HG03378 (cell line): ENCODE results near the gene NUBP2.

Experiments used
- ATAC-seq: cut with Tn5 transposase; IDR thresholded peaks from one replicate; pipeline ENCODE4 v1.9.1; 2021; ENCODE audit warnings: mild to moderate bottlenecking, moderate library complexity; ENCODE audit not compliant: unreplicated experiment

Gene NUBP2

GRCh38 chr16:1771188-1771863 is 11.4 kb upstream of the NUBP2 start, which contains the start of gene NME3:
Gene NME3 (minus strand): TSS chr16:1771543. CDS start chr16:1771534, 9 bp downstream.
- ATAC-seq = no peak

DNA sequence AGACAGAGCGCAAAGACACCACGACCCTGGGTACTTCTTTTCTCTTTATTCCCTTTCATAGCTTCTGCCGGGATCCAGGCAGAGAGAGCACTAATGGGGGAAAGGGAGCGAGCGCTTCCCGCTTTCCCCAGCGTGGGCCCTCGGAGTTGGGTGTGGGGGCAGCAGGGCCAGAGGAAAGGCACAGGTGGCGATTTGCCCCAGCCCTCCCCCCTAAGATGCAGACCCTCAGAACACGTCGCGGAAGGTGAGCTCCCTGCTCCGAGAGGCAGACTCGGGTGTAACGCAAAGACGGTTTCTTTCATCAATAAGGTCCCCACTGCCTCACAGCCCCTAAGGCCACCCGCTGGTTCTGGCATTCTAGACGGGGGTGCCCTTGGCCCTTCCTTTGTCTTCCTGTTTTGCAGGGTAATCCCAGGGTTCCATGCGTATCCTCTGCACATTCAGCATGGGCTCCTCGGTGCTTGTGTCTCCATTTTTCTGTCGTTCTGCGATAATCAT is 10.8 kb upstream of the NUBP2 start:
- ATAC-seq = no peak

- no peak for ATAC-seq
Measured at GRCh38 chr16:1772362-1772907, 10.3 kb upstream of the NUBP2 start, which contains the start of gene EME2. Gene EME2 (plus strand): TSS chr16:1772810. CDS start chr16:1773228, 418 bp downstream.

DNA sequence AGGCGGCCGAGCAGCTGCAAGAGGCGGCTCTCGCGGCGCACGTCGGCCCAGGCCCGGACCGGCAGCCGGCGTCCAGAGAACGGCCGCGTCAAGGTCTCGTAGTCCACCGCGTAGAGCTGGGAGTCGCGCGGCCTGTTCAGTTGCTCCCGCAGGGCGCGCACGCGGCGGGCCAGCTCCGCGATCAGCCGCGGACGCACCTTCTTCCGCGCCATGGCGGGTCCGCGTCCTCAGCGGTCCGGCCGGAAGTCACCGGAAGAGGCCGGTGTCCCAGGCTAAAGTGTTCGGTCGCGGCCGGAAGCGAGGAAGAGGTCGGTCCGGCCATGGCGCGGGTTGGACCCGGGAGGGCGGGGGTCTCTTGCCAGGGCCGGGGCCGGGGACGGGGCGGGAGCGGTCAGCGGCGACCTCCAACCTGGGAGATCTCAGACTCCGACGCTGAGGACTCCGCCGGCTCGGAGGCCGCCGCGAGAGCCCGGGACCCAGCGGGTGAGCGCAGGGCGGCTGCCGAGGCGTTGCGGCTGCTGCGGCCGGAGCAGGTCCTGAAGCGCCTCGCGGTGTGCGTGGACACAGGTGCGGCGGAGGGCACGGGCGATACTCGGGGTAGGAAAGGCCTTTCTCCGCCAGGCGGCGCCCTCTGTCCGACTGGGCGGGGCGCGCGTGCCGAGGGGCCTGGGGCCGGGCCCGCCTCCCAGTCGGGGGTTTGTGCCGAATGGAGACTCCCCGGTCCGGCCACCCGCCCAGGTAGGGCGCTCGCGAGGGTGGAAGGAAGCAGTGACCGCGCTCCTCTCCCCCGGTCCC is 9.7 kb upstream of the NUBP2 start, which contains the start of gene MRPS34:
Gene MRPS34, minus strand, starts transcription at position 227 of the 795 bp plus-strand sequence. Its CDS starts 15 bp downstream, at position 212.
- no peak for ATAC-seq

GRCh38 chr16:1773703-1774447 is 8.9 kb upstream of the NUBP2 start:
- ATAC-seq = no peak

DNA sequence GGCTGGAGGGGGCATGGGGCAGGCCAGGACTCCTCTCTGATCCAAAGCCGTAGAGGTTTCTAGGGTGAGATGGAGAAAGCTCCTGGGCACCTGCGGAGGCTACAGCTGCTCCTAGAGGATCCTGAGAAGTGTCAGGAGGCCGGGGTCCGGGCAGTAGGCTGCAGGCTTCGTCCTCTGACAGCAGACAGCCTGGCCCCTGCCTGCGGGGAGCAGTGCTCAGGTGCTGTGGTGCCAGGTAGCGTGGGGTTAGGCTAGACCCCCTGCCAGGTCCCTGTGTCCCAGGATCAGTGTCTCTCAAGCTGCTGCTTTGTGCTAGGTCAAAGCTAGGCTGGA is 8.3 kb upstream of the NUBP2 start:
- no peak for ATAC-seq

DNA sequence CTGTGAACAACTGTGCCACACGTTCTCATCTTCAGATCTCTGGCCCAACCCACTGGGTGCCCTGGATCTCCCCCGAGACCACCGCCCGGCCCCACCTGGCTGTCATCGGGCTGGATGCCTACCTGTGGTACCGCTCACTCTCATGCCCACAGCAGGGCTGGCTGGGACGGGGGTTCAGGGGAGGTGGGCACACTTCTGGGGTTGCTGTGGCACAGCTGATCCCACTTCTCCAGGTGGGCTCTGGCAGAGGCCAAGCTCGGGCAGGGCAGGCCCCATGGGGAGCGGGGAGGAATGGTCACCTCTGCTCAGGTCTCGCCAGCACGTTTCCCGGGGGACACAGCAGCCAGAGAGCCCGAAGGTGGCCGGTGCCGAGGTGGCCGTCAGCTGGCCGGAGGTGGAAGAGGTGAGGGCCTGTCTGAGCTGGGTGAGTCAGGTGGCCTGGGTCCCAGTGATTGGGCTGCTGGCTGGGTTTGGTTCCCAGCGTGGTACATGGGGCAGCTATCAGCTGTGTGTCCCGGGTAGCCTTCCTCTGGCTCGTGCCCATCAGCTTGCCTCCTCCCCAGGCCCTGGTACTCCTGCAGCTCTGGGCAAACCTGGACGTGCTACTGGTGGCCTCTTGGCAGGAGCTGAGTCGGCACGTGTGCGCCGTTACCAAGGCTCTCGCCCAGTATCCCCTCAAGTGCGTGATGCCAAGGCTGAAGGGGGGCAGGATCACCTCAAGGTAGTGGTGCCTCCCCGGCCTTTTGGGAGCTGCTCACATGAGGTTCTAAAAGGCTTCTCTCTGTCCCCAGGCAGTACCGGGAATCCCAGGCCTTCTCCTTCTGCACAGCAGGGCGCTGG is 7.5 kb upstream of the NUBP2 start:
- no peak for ATAC-seq

- no peak for ATAC-seq
Measured at GRCh38 chr16:1775846-1776671, 6.7 kb upstream of the NUBP2 start.

DNA sequence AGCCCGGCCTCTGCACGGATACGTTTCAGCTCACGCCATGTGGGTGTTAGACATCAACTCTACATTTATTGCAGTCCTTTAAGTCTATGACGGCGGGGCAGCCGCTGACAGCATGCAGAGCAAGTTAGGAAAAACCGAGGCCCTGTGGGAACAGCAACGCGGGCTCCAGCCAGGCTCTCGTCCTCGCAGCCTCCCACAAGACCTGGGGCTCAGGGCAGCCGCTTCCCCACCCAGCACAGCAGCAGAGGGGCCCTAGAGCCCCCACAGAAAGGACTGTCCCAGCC is 6.1 kb upstream of the NUBP2 start:
- ATAC-seq = no peak

GRCh38 chr16:1776991-1777374 is 5.8 kb upstream of the NUBP2 start:
- ATAC-seq = no peak

- ATAC-seq = no peak
Measured at GRCh38 chr16:1777375-1778199, 5.2 kb upstream of the NUBP2 start.

GRCh38 chr16:1778200-1779179 is 4.3 kb upstream of the NUBP2 start:
- ATAC-seq = no peak

DNA sequence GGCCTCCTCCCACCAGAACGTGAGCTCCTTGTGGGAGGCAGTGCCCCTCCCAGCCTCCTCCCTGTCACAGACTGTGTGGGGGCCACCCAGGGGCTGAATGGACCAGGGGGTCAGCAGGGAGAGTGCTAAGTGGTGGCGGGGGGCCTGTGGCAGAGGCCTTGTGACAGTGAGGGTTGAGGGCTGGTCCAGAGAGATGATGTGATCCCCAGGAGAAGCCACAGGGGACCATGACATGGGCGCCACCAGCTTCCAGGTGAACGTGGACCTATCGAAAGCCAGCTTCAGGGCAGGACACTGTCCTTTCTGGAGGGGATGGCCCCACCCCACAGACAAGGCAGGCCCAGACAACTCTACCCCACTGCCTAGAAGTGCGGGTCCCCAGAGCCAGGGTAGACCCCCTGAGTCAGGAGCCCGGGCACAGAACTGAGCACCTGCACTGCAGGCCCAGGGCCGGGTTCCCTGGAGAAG is 3.5 kb upstream of the NUBP2 start:
- ATAC-seq = no peak

GRCh38 chr16:1779741-1780676 is 2.8 kb upstream of the NUBP2 start:
- no peak for ATAC-seq

GRCh38 chr16:1780677-1781072 is 2.1 kb upstream of the NUBP2 start:
- no peak for ATAC-seq

- no peak for ATAC-seq
Measured at GRCh38 chr16:1781254-1781653, 1.5 kb upstream of the NUBP2 start.
